Activated CD8-positive, alpha-beta memory T cell treated with anti-CD3 and anti-CD28 coated beads for 48 hours (primary cell): Measurements from ENCODE around the gene LRP2BP.

Experiments
- DNase-seq, 3 experiments: peaks; one replicate each; pipeline ENCODE4 v3.0.0-alpha.2; 2020; ENCODE audit warnings: low read depth in 2 of 3, low spot score in 2 of 3

The LRP2BP gene

DNA sequence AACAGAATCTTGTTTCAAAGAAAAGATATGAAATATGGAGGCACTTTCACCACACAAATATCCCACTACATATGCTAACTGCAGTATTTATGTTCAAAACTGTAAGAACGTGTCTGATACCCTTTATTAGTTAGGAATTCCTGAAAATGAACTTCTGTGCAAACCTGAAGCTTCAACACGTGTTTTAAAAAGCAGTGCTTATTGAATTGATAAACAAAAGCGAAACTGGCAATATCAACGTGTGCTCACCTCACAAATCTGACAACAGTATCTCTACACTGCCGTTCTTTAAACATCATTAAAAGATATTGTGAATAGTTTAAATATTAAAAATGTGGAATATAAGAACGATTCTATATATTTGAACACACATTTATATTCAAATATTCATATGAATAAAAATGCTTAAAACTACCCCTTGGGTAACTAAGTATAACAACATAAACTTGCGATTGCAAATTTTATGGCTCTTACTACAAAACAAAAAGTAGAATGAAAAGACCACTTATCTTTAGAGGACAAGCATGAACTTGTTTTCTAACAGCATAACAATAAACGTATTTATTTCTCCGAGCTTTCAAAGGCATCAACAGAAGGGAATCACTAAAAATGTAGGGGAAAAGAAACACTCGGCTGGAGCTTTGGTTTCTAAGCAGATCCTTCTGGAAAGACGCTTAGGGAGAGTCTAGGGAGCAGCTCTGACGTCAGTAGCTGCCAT, at the start of gene LRP2BP:
TSS of gene LRP2BP (minus strand) at position 687 of the 718 bp plus-strand sequence. CDS start 17,738 bp downstream, outside the sequence.
- no peak for DNase-seq

DNA sequence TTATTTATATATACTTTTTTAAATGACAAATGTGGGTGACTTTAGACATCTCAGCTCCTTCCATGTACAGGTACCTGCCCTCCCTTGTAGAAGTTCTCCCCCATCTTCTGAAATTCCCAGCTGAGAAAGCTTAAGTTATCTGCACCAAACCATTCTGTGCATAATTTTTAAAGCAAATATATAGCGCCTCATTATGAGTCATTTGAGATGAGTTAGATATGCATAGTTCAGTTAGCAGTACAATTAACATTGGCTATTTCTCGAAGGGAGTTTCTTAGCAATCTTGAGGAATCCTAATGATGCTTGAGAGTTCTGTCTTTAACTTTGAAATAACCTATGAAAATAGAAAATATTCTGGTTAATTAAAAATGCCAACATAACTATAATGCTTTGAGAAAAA, 49.5 kb upstream of the LRP2BP start:
- no peak for DNase-seq

DNA sequence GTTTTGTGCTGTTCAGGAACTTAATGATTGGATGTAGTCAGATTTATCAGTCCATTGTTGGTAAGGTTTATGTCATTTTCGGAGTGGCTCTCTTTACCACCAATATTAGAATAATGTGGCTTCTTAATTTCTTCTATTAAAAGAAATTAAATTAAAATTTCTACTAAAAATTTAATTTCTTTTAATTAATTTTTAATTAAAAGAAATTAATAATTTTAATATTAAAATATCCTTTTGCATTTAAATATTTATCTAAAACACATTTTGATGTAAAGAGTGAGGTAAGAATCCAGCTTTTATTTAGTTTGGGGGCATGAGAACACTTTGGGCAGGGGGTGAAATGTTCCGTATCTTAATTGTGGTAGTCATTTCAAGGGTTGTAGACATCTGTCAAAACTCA, 45.8 kb upstream of the LRP2BP start:
- DNase-seq, result no peak

DNA sequence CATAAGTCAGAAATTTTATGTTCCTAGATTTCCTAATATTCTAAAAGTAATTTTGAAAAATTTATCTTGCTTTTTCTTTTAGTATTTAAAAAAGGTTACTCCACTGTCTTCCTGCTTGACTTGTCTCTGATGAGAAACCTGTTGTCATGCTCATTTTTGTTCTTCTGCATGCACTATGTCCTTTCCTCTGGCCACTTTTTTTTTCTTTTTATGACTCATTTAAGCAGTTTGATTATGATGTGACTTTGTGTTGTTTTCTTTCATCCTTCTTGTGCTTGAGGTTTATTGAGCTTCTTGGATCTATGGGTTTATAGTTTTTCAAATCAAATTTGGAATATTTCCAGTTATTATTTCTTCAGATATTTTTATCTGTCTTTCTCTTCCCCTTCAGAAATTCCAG, 42.1 kb upstream of the LRP2BP start:
- no peak for DNase-seq

DNA sequence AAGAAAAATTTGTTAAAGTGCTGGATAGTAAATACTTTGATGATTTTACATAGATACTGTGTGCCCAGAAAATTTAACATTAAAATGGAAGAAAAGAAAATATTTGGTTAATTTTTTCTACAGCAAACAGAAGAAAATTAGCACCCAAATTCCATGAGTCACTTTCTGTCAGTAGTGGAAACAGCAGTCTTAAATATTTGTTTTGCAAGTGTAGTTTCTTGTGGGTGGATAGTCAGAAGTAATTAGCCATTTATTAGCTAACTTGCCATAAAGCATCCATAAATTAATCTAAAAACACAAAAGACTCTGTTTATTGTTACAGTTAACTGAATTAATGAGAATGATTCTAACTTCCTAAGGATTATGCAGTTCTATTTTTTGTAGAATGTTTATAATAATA, 39.7 kb upstream of the LRP2BP start:
- DNase-seq, result no peak

DNA sequence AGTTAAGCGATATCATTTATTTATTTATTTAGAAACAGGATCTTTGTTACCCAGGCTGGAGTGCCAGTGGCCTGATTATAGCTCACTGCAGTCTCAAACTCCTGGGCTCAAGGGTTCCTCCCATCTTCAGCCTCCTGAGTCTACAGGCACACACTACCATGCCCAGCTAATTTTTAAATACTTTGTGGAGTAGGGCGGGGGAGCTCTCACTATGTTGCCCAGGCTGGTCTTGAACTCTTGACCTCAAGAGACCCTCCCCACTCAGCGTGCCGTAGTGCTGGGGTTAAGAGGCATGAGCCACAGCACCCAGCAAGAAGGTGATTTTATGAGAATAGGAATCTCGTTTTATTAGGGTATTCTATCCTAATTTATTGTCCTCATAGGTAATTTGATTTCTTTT, 33.9 kb upstream of the LRP2BP start:
- DNase-seq, result no peak

DNA sequence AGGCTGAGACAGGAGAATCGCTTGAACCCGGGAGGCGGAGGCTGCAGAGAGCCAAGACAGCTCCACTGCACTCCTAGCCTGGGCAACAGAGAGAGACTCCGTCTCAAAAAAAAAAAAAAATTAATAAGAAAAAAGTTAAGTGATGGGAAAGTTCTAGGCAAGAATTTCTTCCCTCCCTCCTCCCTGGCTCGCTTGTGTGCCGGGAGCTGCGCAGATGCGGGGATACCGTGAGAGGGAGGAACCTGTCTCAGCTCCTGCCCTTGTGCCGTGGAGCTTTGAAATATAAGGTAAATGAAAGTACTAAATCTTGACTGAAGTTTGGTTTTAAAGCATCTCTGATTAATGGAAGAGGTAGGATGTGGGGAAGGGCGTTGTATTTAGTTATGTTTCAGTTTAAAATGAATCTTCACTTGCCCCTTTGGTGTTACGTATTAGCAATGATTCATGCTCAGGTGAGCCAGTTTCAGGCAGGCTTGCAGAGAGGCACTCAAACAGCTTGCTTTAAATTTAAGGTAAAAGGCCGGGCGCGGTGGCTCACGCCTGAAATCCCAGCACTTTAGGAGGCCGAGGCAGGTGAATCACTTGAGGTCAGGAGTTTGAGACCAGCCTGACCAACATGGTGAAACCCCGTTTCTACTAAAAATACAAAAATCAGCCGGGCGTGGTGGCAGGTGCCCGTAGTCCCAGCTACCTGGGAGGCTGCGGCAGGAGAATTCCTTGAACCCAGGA, 31.4 kb upstream of the LRP2BP start:
- DNase-seq, result no peak

DNA sequence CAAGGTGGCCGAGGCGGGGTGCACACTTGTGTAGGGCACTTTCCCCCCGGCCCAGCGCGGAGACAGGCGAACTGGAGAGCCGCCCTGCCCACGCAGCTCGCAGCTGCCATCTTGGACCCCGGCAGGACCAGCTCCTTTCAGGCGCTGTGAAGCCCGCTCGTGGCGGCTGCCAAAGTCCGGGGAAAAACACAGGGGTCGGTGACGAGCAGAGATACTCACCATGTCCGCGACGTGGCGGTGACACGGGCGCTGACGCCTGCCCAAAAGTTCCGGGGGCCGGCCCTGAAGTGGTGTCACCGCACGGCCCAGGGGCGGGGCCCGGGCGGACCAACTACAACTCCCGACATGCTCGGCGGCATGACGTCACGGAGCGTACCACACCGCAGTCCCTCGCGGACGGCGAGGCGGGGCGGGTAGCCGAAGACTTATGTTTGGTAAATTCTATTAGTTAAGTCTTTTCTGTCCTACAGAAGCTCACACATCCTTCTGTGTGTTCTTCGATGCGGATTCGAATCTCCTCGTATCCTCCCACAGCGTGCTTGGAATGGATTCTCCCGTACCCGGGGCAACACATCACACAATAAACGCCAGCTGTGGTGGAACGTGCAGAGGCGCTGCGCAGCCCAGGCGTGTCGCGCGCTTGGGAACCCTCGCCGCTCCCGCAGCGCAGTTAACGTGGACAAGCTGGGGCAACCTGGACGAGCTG, 30.1 kb upstream of the LRP2BP start, which contains the start of gene UFSP2:
TSS of gene UFSP2 (minus strand) at position 318 of the 706 bp plus-strand sequence. CDS start at position 222, 96 bp downstream.
- peak; percentile 80 to 93 (median 85) for DNase-seq

DNA sequence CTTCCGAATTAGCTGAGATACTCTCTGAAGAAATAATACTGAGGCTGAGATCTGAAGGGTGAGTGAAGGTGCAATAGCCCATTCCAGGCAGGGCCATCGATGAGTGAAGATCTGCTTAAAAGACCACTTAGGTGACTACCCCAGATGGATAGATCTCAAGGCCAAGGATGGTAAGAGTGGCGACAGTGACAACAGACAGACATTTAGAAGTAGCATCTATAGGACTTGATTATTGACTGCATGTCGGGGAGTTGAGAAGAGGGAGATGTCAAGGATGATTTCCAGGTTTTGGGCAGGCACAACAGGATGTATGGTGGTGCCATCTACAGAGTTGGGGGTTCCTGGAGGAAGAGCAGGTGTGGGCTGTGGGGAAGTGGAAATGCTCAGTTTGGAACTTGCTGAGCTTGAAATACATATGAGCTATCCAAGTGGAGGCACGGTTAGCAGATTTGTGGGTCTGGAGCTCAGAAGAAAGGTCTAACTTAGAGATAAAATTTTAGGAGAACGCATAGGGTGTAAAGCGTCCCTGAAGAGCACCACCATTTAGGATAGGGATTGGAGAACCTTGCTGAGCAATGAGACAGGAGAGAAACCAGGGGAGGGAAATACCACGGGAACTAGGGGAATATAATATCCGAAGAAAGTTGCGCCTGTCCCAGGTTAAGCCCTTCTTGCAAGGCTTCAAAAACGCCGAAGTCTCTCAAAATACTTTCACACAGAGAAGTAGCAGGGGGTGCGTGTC, 29.4 kb upstream of the LRP2BP start:
- no peak for DNase-seq

DNA sequence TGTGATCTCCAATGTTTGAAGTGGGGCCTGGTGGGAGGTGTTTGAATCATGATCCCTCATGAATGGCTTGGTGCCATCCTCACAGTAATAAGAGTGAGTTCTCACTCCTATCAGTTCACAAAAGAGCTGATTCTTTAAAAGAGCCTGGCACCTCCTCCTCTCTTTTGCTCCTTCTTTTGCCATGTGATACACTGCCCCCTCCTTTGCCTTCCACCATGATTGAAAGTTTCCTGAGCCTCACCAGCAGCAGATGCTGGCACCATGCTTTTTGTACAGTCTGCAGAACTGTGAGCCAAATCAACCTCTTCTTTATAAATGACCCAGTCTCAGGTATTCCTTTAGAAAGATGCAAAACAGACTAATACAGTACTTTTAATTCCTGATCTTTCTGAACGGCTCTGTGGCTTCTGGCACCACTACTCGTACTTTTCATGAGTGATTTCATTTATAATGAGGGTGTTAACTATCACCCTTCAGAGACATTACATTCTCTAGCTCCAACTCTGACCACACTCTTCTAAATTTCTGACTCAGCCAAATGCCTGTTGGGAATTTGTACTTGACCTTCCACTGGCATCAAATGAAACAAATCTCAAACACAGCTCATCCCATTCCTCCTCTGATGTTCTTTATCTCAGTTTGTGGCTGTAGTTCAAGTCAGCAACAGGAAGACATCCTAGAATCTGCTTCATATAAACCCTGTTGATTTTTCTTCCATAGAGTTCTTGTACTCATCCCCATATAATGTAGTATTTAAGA, 25.8 kb upstream of the LRP2BP start:
- DNase-seq, result no peak

DNA sequence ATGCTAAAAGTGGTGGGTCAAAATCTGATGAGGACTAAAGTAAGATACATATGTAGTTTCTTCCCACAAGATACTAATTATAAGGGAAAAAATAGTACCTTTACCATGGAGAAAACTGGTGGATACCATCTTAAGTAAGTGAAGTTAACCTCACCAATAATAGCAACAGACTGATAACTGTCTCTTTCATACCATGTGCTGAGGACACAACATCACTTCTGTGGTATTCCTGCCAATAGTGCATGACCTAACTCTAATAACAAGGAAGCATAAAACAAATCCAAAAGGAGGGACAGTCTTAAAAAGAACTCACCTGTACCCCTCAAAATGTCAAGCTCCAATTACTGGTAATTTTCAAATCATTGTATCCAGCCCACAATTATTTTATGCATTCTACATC, 21.2 kb upstream of the LRP2BP start:
- DNase-seq, result no peak

DNA sequence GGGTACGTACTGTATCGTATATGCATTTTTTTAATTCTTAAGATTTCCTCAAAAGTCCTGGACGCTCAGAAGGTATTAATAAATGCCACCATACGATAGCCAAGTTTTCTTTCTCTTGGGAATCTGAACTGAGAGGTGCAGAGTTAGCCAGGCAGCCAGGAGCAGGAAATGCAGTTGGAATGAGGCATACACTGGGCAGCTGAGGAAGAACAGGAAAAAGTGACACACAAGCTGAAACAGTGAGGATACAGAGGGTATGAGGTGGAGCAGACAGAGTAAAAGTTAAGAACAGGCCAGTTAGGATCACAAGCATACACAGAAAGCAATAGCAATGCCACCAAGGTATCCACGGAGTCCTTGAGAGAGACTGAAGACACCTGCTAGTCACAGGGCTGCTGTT, 16.7 kb upstream of the LRP2BP start:
- DNase-seq, result no peak

DNA sequence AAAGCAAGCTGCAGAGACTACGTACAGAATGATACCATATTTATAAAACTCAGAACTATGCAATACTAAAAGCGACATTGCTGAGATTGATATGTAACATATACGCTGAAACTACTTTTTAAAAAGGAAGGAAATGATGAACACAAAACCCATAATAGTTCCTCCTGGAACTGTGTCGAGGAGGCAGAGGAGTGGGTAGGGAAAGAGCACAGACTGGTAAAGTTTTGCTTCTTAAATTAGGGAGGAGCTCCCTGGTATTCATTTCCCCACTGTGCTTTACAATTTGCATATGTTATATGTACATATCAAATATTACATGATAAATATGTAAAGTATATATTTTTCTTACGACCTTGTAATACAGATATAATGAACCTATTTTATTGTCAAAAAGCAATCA, 16.1 kb upstream of the LRP2BP start:
- DNase-seq, result no peak

DNA sequence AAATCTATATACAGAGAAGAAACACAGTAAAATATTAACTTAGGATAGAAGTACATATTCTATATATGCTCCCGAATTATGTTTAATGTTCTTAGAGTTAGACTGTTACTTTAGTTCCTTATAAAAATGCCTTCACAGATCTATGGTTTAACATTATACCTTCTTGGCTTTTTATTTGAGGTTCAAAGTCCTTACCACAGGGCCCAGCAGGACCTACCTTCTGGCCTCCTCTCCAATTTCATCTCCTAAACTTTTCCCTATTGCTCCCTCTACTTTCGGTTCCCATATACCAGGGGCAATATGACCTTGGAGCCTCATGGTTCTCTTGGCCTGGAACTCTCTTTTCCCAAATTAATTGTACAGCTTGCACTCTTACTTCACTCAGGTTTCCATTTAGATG, 12.7 kb upstream of the LRP2BP start:
- no peak for DNase-seq

DNA sequence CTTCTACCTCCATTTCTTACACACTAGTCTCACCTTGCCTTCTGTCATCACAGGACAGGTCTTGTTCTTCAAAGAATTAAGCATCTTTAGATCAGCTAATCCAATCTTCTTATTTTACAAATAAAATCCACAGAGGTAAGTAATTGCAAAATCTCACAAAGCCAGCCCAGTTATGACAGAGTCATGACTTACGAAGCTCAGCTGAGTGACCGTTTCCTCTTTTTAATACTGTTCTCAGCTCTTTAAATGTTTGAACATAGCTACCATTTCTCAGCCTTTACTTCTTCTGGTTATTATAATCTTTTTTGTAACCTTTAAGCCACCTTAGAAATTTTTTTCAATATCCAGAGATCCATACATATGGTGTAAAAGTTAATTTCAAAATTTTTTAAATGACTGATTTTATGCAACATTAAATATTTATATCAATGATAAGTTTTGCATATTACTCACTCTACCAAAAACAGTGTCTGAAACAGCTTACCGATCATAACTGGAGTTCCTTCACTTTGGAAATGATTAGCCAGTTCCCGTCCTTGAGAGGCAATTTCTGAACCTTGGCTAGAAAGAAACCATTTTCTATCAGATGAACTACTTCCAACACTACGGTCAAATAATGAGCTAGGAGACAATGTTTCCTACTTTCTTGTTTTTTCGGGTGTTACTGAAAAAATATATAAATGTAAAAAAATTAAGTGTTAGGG, 9.7 kb upstream of the LRP2BP start:
- no peak for DNase-seq

DNA sequence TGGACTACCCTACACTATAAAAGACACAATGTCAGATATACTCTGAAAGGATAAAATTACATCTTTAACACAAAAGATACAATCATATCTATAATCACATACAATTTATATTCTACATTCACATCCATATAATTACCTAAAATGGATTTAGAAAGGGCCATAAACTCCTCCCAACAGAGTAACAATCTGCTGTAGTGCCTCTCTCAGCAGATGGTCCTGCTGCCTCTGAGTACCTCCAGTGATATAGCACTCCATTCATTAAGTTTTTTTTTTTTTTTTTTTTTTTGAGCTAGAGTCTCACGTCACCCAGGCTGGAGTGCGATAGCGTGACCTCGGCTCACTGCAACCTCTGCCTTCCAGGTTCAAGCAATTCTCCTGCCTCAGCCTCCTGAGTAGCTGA, 8.3 kb upstream of the LRP2BP start:
- DNase-seq, result no peak

DNA sequence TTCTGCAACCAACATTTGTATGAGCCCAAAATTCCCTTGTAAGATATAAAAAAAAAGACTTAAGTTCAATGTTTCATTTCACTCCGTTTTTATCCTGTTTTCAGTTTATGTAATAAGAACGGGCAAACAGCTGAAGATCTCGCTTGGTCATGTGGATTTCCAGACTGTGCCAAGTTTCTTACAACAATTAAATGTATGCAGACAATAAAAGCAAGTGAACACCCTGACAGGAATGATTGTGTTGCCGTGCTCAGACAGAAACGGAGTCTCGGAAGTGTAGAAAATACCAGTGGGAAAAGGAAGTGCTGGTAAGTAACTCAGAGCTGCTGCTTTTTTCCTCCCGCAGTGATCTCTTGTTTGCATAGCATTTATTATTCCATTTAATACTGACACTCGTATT, 3.7 kb upstream of the LRP2BP start:
- DNase-seq, result no peak

DNA sequence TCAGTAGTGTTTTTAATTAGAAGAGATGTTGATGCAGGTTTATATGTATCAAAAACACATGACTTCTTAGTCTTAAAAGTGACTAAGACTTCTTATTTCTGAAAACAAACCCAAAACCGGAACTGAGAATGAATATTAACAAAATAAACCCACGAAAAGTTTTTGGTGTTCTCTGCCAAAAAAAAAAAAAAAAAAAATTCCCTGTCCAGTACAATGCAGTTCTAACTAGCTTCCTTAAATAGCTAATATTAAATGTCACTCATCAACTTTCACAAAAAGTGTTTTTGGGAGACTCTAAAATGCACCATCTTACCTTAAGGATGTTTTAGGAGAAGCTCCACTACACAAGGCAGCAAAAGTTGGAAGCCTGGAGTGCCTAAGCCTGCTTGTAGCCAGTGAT, 2.9 kb upstream of the LRP2BP start:
- no peak for DNase-seq

DNA sequence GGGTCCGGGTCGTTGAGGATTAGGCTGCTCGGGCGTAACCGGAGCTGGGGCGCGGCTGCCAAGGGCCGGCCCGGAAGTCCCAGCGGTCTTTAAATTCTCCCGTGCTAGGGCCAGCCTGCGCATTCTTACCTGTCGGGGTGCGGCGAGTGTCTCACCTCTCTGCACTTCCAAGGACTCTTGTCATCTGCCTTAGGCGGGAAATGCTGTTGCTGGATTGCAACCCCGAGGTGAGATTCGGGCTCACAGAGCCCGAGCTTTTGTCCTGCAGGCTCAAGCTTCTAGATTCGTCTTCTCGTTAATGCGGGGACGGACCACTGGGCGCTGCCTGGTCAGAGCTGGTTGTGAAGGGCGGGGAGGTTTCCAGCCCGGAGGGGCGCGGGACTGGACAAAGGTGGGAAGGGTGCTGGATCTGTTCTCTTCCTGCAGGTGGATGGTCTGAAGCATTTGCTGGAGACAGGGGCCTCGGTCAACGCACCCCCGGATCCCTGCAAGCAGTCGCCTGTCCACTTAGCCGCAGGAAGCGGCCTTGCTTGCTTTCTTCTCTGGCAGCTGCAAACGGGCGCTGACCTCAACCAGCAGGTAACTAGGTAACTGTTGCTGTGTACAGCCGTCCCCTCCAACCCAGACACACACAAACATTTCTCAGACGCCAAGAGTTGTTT, 1.1 kb upstream of the LRP2BP start, which contains the start of gene ANKRD37:
TSS of gene ANKRD37 (plus strand) at position 118 of the 662 bp plus-strand sequence. CDS start at position 201, 83 bp downstream.
- no peak for DNase-seq
